Activated CD8-positive, alpha-beta T cell treated with anti-CD3 and anti-CD28 coated beads for 36 hours (primary cell): ENCODE measurements around the gene LRRC45. TPM values are rescaled to one million over a fixed set of nuclear protein-coding genes. Genes with fewer than 3 reads are reported as not detected.

Experiments used
- ATAC-seq: fragments of 200-7000 bp; cut with Tn5 transposase; one replicate; pipeline ENCODE4 v1.10.0; 2021; ENCODE audit warnings: mild to moderate bottlenecking, moderate library complexity
- CTCF ChIA-PET: fragments of 350-600 bp; sonication (Branson Sonifier 250); formaldehyde crosslinking; loops from one replicate; lab custom pipeline; 2021; ENCODE audit warnings: antibody characterized with exemption; lab: Charles Lee
- POLR2A ChIA-PET: fragments of 350-600 bp; sonication (Branson Sonifier 250); formaldehyde crosslinking; loops from one replicate; lab custom pipeline; 2021; ENCODE audit warnings: antibody characterized with exemption; lab: Charles Lee
- DNase-seq: peaks from one replicate; pipeline ENCODE4 v3.0.0-alpha.2; 2020
- H3K27ac Mint-ChIP-seq: one replicate; pipeline ENCODE4 v1.8.0; 2021; ENCODE audit warnings: mild to moderate bottlenecking, mixed read lengths
- H3K27me3 Mint-ChIP-seq: one replicate; pipeline ENCODE4 v1.8.0; 2021; ENCODE audit warnings: mixed read lengths
- H3K36me3 Mint-ChIP-seq: one replicate; pipeline ENCODE4 v1.8.0; 2021; ENCODE audit warnings: low read depth, mixed read lengths
- H3K4me1 Mint-ChIP-seq: one replicate; pipeline ENCODE4 v1.8.0; 2021; ENCODE audit warnings: low read depth, mixed read lengths
- H3K4me3 Mint-ChIP-seq: one replicate; pipeline ENCODE4 v1.8.0; 2021; ENCODE audit warnings: mild to moderate bottlenecking, moderate library complexity, mixed read lengths
- H3K9me3 Mint-ChIP-seq: one replicate; pipeline ENCODE4 v1.8.0; 2021; ENCODE audit warnings: mixed read lengths
- intact Hi-C: fragments of 100-400 bp; cut with micrococcal nuclease; formaldehyde crosslinking; loops from one replicate; pipeline ENCODE4 v1.10.0; 2022
- total RNA-seq, 2 experiments: library from RNA; stranded (reverse); gene quantifications; one replicate each; pipeline ENCODE4 v1.2.3, GENCODE V29; 2021
- TF ChIP-seq, protein P1 (sequence below): fragments of 200-600 bp; IDR thresholded peaks from one replicate; pipeline ENCODE4 v1.8.0; 2022; ENCODE audit warnings: antibody characterized with exemption, mild to moderate bottlenecking

Gene LRRC45
- total RNA-seq, 2 experiments from 2014 or later: 12.9 TPM

- intact Hi-C loops: no loop called here
- DNase-seq (no peak), ATAC-seq (no peak)
- POLR2A ChIA-PET: interaction anchor here (0.9 to 7.4 kb wide), 2 partner anchors 10 to 14 kb away, joined by 6 to 98 read pairs; partner anchors contain the start of genes GPS1 and RFNG
- peaks cover 1% of the 10 kb centered on the region for H3K36me3 Mint-ChIP-seq
- peaks cover 14% of the 10 kb centered on the region for H3K4me1 Mint-ChIP-seq
- H3K27me3 Mint-ChIP-seq: no peaks in the 10 kb centered on the region
- H3K27ac Mint-ChIP-seq: no peak overlapping the region
- H3K4me3 Mint-ChIP-seq: no peak overlapping the region
- TF ChIP-seq, protein P1, sequence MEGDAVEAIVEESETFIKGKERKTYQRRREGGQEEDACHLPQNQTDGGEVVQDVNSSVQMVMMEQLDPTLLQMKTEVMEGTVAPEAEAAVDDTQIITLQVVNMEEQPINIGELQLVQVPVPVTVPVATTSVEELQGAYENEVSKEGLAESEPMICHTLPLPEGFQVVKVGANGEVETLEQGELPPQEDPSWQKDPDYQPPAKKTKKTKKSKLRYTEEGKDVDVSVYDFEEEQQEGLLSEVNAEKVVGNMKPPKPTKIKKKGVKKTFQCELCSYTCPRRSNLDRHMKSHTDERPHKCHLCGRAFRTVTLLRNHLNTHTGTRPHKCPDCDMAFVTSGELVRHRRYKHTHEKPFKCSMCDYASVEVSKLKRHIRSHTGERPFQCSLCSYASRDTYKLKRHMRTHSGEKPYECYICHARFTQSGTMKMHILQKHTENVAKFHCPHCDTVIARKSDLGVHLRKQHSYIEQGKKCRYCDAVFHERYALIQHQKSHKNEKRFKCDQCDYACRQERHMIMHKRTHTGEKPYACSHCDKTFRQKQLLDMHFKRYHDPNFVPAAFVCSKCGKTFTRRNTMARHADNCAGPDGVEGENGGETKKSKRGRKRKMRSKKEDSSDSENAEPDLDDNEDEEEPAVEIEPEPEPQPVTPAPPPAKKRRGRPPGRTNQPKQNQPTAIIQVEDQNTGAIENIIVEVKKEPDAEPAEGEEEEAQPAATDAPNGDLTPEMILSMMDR: no peak
- H3K9me3 Mint-ChIP-seq: no peaks in the 10 kb centered on the region
- CTCF ChIA-PET: no interaction called here
These were observed 39.2 kb downstream of the LRRC45 start for GRCh38 chr17:82062076-82062983.

GRCh38 chr17:82062984-82063368 is 39.9 kb downstream of the LRRC45 start:
- Mint-ChIP-seq H3K27me3 (no peaks in the 10 kb centered on the region), H3K9me3 (no peaks in the 10 kb centered on the region), H3K4me1 (peaks cover 14% of the 10 kb centered on the region), H3K4me3 (no peak overlapping the region), H3K36me3 (peaks cover 1% of the 10 kb centered on the region), H3K27ac (no peak overlapping the region)
- ChIA-PET CTCF (no interaction called here), POLR2A (interaction anchor here (0.6 to 7.4 kb wide), 2 partner anchors 10 to 60 kb away, joined by 3 to 98 read pairs; partner anchors contain the start of genes GPS1 and RFNG)
- TF ChIP-seq, protein P1: no peak
- no peak for ATAC-seq
- intact Hi-C loops: no loop called here
- no peak for DNase-seq

DNA sequence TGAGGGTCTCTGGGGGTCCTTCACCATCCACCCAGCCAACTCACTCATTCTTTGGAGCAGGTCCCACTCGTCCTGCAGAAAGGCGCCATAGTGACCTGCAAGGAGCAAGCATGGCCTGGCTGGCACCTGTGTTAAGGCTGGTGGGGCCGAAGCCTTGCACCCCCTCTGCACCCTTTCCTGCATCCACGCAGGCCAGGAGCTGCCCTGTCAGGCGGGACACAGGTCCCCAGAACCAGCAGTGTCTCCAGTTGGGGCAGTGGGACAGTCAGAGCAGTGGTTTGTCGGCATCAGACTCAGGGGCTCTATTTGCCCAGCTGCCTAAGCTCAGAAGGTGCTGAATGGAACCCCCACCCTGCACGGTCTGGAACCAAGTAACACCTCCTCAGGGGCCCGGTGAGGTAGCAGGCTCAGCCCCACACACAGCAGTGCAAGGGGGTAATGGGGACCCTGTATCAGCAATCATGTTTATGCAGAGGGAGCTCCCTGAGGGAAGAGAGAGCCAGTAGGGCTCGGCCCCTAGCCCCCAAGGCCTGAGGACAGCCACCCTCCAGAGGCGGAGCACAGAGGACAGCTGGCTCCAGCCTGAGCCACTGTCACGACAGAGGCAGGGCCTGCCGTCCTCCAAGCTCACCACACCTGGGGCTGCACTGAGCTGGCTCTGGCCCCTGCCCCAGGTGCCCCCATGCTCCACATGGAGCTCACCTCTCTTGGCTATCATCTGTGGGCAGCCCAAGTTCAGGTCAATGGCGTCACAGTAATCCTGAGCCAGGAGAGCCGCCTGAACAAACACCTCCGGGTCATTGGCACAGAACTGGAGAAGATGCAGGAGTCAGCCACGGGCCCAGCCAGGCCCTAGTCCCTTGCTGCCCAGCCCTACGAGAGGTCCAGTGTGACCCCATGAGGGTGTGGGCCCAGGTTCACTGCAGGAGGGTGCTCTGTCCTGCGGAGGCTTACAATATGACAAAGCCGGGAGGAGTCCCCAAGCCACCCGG is 40.6 kb downstream of the LRRC45 start:
- H3K36me3 Mint-ChIP-seq: peaks cover 1% of the 10 kb centered on the region
- ATAC-seq (no peak), DNase-seq (no peak)
- H3K4me1 Mint-ChIP-seq: peaks cover 14% of the 10 kb centered on the region
- intact Hi-C loops: no loop called here
- no peaks in the 10 kb centered on the region for H3K9me3 Mint-ChIP-seq
- ChIA-PET CTCF (no interaction called here), POLR2A (interaction anchor here (0.6 to 7.4 kb wide), 4 partner anchors 10 to 59 kb away, joined by 3 to 98 read pairs (median 4); partner anchors contain the start of genes GPS1 and RFNG)
- H3K4me3 Mint-ChIP-seq: peak overlapping the region; percentile 75
- no peaks in the 10 kb centered on the region for H3K27me3 Mint-ChIP-seq
- TF ChIP-seq, protein P1: no peak
- peak overlapping the region; percentile 55 for H3K27ac Mint-ChIP-seq

DNA sequence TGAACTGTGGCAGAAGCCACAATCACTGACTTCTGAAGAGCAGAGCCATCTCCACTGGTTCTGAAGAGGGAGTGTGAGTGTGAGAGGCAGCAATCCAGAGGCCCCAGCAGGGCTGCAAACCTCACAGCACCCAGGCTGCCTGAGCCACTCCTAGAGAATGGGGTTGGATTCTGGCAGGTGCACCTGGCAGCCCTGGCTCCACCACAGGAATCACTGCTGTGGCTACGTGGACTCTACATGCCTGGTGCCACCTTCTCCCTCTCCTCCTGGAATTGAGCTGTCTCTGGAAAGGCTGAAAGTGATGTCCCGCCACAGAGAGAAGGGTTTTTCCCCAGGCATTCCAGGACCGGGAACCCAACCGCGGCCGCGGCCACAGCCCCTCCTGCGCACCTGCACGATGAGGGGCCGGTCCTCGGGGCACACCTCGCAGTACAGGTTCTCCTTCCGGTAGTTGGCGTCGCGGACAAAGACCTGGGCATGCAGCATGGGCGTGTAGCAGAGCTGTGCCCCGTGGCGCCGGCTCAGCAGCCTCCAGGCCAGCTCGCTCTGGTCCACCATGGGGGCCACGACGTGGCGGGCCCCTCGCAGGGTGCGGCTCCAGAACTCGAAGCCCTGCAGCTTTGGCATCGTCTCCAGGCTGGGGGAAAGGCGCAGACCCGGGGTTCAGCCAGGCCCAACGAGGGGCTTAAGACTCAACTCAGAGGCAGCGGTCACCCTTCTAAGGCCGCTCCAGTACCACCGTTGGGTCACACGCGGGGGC is 41.5 kb downstream of the LRRC45 start:
- ChIA-PET POLR2A (interaction anchor here (0.8 to 7.4 kb wide), 17 partner anchors 9 to 194 kb away, joined by 3 to 98 read pairs (median 4); partner anchors contain the start of genes ARHGDIA, DCXR, FASN and GPS1), CTCF (interaction anchor here (1.2 to 2.9 kb wide), 2 partner anchors 30 to 34 kb away, joined by 3 to 16 read pairs; no protein-coding TSS in a partner anchor)
- peaks cover 14% of the 10 kb centered on the region for H3K4me1 Mint-ChIP-seq
- DNase-seq: no peak
- TF ChIP-seq, protein P1: no peak
- H3K27me3 Mint-ChIP-seq: no peaks in the 10 kb centered on the region
- ATAC-seq: no peak
- H3K36me3 Mint-ChIP-seq: peaks cover 1% of the 10 kb centered on the region
- no peaks in the 10 kb centered on the region for H3K9me3 Mint-ChIP-seq
- peak overlapping the region; percentile 75 for H3K4me3 Mint-ChIP-seq
- intact Hi-C loops: no loop called here
- H3K27ac Mint-ChIP-seq: peak overlapping the region; percentile 61
